Mesodermal cell (in vitro differentiated cells): ENCODE results near the gene CENPC.
"Not testable (repeated sequence)": the region's sequence is repeated elsewhere in the genome, so short reads cannot be mapped to it uniquely, and the experiment has no call there.

Source experiments
- H3K27ac ChIP-seq: 2 replicates; pipeline ENCODE4 v1.7.0; 2013; ENCODE audit warnings: mild to moderate bottlenecking, low read depth, low read length, moderate library complexity; ENCODE audit not compliant: severe bottlenecking
- H3K36me3 ChIP-seq: 2 replicates; pipeline ENCODE4 v1.7.1; 2013; ENCODE audit warnings: mild to moderate bottlenecking, low read length, moderate library complexity; ENCODE audit not compliant: control insufficient read depth, insufficient read depth
- H3K4me1 ChIP-seq: one replicate; pipeline ENCODE4 v1.7.1; 2013; ENCODE audit warnings: mild to moderate bottlenecking, low read length; ENCODE audit not compliant: insufficient read depth, control insufficient read depth, poor library complexity, severe bottlenecking
- H3K4me3 ChIP-seq: 2 replicates; pipeline ENCODE4 v1.7.0; 2013; ENCODE audit warnings: low read length, control low read depth, mild to moderate bottlenecking; ENCODE audit not compliant: insufficient read depth, poor library complexity, severe bottlenecking; ENCODE audit errors: extremely low read depth
- H3K9me3 ChIP-seq: 2 replicates; pipeline ENCODE4 v1.7.1; 2013; ENCODE audit warnings: mild to moderate bottlenecking, low read length, moderate library complexity; ENCODE audit not compliant: control insufficient read depth
- WGBS, 2 experiments: methylation state at CpG; one replicate each; pipeline ENCODE4 v1.1.5; 2013; ENCODE audit warnings: missing lambda C conversion rate in 2 of 2; ENCODE audit not compliant: insufficient coverage in 2 of 2; 5-methylcytosine and 5-hydroxymethylcytosine counted together

The CENPC gene

GRCh38 chr4:67550857-67551256 is 5.6 kb upstream of the CENPC start:
- Histone ChIP-seq H3K36me3 (no peaks in the 10 kb centered on the region), H3K27ac (no peak overlapping the region), H3K9me3 (no peaks in the 10 kb centered on the region), H3K4me3 (no peak overlapping the region), H3K4me1 (no peaks in the 10 kb centered on the region)
- 90 to 100% methylated on average over 2 to 3 of the region's 3 CpGs for WGBS, 2 experiments

- H3K36me3 ChIP-seq = no peaks in the 10 kb centered on the region
- H3K9me3 ChIP-seq = no peaks in the 10 kb centered on the region
- no peak overlapping the region for H3K27ac ChIP-seq
- H3K4me1 ChIP-seq = no peaks in the 10 kb centered on the region
- H3K4me3 ChIP-seq = no peak overlapping the region
These were observed 5.1 kb upstream of the CENPC start for GRCh38 chr4:67550451-67550850.

GRCh38 chr4:67549123-67549522 is 3.8 kb upstream of the CENPC start:
- no CpG with 5 or more reads among the region's 1 CpG for WGBS, 2 experiments
- Histone ChIP-seq H3K4me1 (no peaks in the 10 kb centered on the region), H3K4me3 (no peak overlapping the region), H3K9me3 (no peaks in the 10 kb centered on the region), H3K36me3 (no peaks in the 10 kb centered on the region), H3K27ac (no peak overlapping the region)

GRCh38 chr4:67546971-67547370 is 1.7 kb upstream of the CENPC start:
- peaks cover 13% of the 10 kb centered on the region for H3K36me3 ChIP-seq
- H3K9me3 ChIP-seq = no peaks in the 10 kb centered on the region
- H3K4me3 ChIP-seq = no peak overlapping the region
- H3K27ac ChIP-seq = no peak overlapping the region
- 100% methylated on average over 1 of the region's 4 CpGs; no CpG with 5 or more reads in 1 of the 2 experiments for WGBS, 2 experiments
- no peaks in the 10 kb centered on the region for H3K4me1 ChIP-seq

GRCh38 chr4:67546004-67546356 is 677 bp upstream of the CENPC start:
- WGBS, 2 experiments = no CpG with 5 or more reads among the region's 4 CpGs
- H3K4me1 ChIP-seq = no peaks in the 10 kb centered on the region
- H3K4me3 ChIP-seq = peak overlapping the region; percentile 83
- H3K27ac ChIP-seq = no peak overlapping the region
- no peaks in the 10 kb centered on the region for H3K9me3 ChIP-seq
- H3K36me3 ChIP-seq = peaks cover 18% of the 10 kb centered on the region

GRCh38 chr4:67542076-67542475 is 3.2 kb downstream of the CENPC start:
- no CpG with 5 or more reads among the region's 1 CpG for WGBS, 2 experiments

GRCh38 chr4:67539830-67540229 is 5.5 kb downstream of the CENPC start:
- Histone ChIP-seq H3K27ac (no peak overlapping the region), H3K36me3 (peaks cover 55% of the 10 kb centered on the region), H3K9me3 (no peaks in the 10 kb centered on the region), H3K4me3 (no peak overlapping the region), H3K4me1 (no peaks in the 10 kb centered on the region)
- no CpG with 5 or more reads among the region's 1 CpG for WGBS, 2 experiments

More at GRCh38 chr4:67542076-67542475, 3.2 kb downstream of the CENPC start:
- Histone ChIP-seq H3K4me1 (no peaks in the 10 kb centered on the region), H3K27ac (no peak overlapping the region), H3K4me3 (no peak overlapping the region), H3K36me3 (peaks cover 46% of the 10 kb centered on the region), H3K9me3 (no peaks in the 10 kb centered on the region)

DNA sequence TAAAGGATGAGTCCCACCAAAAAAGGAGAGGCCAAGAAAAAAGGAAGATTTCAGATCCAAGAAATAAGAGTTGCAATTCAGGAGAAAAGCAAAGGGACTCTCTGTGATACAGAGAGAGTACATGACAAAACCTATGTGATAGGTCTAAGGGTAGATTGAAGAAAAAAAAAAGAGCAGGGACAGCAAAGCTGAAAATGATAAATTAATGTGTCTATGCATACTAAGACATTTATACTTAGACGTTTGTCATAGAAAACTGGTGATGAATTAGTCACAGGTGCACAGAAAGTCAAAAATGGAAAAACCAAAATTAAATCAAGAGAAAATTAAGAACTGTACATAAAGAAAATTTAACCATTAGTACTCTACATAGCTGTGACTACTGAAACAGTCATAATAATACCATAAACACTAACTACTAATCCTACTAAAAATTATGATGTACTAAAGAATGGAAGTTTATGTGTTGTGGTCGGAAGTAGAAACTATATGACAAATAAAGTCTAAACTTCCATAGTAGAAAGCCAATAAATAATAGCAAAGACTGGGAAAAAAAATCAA is 9.9 kb downstream of the CENPC start:
- Histone ChIP-seq H3K4me3 (no peak overlapping the region), H3K9me3 (peaks cover 4% of the 10 kb centered on the region), H3K36me3 (peaks cover 70% of the 10 kb centered on the region), H3K27ac (no peak overlapping the region), H3K4me1 (no peaks in the 10 kb centered on the region)
- no CpG with 5 or more reads among the region's 2 CpGs for WGBS, 2 experiments

GRCh38 chr4:67533112-67533511 is 12.2 kb downstream of the CENPC start:
- Histone ChIP-seq H3K27ac (no peak overlapping the region), H3K4me3 (no peak overlapping the region), H3K9me3 (peaks cover 4% of the 10 kb centered on the region), H3K36me3 (peaks cover 67% of the 10 kb centered on the region), H3K4me1 (no peaks in the 10 kb centered on the region)
- 95 to 97% methylated on average over 2 to 3 of the region's 3 CpGs for WGBS, 2 experiments

DNA sequence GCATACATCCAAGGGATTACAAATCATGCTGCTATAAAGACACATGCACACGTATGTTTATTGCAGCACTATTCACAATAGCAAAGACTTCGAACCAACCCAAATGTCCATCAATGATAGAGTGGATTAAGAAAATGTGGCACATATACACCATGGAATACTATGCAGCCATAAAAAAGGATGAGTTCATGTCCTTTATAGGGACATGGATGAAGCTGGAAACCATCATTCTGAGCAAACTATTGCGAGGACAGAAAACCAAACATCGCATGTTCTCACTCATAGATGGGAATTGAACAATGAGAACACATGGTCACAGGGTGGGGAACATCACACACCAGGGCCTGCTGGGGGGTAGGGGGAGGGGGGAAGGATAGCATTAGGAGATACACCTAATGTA is 12.9 kb downstream of the CENPC start:
- WGBS, 2 experiments = 100% methylated on average over 2 of the region's 4 CpGs
- not testable (repeated sequence) for H3K27ac ChIP-seq, H3K4me3 ChIP-seq, H3K4me1 ChIP-seq, H3K9me3 ChIP-seq
- H3K36me3 ChIP-seq = peaks cover 61% of the 10 kb centered on the region

DNA sequence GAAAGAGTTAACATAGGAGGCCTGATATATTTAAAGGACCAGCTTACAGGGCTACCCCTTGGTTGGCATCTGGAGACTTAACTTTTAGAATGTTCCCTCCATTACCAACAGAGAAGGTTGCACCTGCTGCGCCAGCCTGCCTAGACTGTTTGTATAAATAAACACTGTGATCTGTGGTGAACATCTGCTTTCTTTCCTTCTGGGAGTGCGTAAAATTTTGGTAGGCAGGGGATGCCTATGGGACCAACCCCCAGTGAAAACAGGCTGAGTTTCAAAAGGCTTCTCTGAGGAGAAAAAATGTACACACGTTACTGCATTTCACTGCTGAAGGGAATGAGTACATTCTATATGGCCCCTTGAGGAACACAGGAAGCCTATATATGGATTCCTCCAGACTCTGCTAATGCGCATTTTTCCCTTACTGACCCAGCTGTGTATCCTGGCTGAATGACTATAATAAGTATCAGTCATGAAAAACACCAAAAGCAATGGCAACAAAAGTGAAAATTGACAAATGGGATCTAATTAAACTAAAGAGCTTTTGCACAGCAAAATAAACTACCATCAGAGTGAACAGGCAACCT is 13.8 kb downstream of the CENPC start:
- Histone ChIP-seq H3K4me3 (no peak overlapping the region), H3K27ac (no peak overlapping the region), H3K9me3 (peaks cover 4% of the 10 kb centered on the region), H3K4me1 (no peaks in the 10 kb centered on the region), H3K36me3 (peaks cover 53% of the 10 kb centered on the region)
- 95 to 100% methylated on average over 1 to 3 of the region's 4 CpGs for WGBS, 2 experiments
